GM12892 (cell line): Measurements from ENCODE around the gene TUBB2A.
"Not testable (repeated sequence)": the region's sequence is repeated elsewhere in the genome, so short reads cannot be mapped to it uniquely, and the experiment has no call there.

Experiments
- POLR2A ChIP-seq: IDR thresholded peaks from 2 replicates; pipeline ENCODE4 v1.6.1; 2011; ENCODE audit warnings: low read depth, low read length, control low read depth
- TAF1 ChIP-seq: IDR thresholded peaks from 2 replicates; pipeline ENCODE4 v1.6.1; 2011; ENCODE audit warnings: low read depth, mild to moderate bottlenecking, control low read depth, low read length, borderline replicate concordance

- not testable (repeated sequence) for TF ChIP-seq POLR2A, TAF1
Observed at GRCh38 chr6:3173636-3174089, 16.3 kb upstream of the TUBB2A start.
